ENCODE data around the gene SLC3A2.

Gene SLC3A2

GRCh38 chr11:62909107-62909894 is 28.6 kb downstream of the SLC3A2 start:
- FAIRE-seq (no peak), DNase-seq (ENCODE audit: low spot score) (peak; percentile 29)

- FAIRE-seq, result no peak
Measured at GRCh38 chr11:62910141-62910882, 29.6 kb downstream of the SLC3A2 start.

GRCh38 chr11:62911137-62912130 is 30.7 kb downstream of the SLC3A2 start:
- no peak for DNase-seq (ENCODE audit: low spot score)
- no peak for FAIRE-seq

More at GRCh38 chr11:62910141-62910882, 29.6 kb downstream of the SLC3A2 start:
- no peak for DNase-seq (ENCODE audit: low spot score)

- no peak for DNase-seq (ENCODE audit: low spot score)
- FAIRE-seq, result no peak
Measured at GRCh38 chr11:62912268-62912667, 31.6 kb downstream of the SLC3A2 start.

- DNase-seq (ENCODE audit: low spot score) (no peak), FAIRE-seq (no peak)
Measured at GRCh38 chr11:62914416-62914815, 33.7 kb downstream of the SLC3A2 start.

GRCh38 chr11:62917906-62918502 is 37.3 kb downstream of the SLC3A2 start:
- FAIRE-seq (no peak), DNase-seq (ENCODE audit: low spot score) (no peak)

GRCh38 chr11:62918531-62918930 is 37.8 kb downstream of the SLC3A2 start:
- no peak for FAIRE-seq
- DNase-seq (ENCODE audit: low spot score), result no peak

- DNase-seq (ENCODE audit: low spot score) (no peak), FAIRE-seq (no peak)
Measured at GRCh38 chr11:62919476-62919875, 38.8 kb downstream of the SLC3A2 start.

- FAIRE-seq, result no peak
- no peak for DNase-seq (ENCODE audit: low spot score)
Measured at GRCh38 chr11:62919898-62920640, 39.4 kb downstream of the SLC3A2 start.

- FAIRE-seq (no peak), DNase-seq (ENCODE audit: low spot score) (no peak)
Measured at GRCh38 chr11:62921201-62921572, 40.5 kb downstream of the SLC3A2 start, which contains the start of gene CHRM1. Gene CHRM1 (minus strand): TSS chr11:62921363. CDS start chr11:62911100, 10,263 bp downstream.

GRCh38 chr11:62921573-62922188 is 41.0 kb downstream of the SLC3A2 start:
- DNase-seq (ENCODE audit: low spot score) (no peak), FAIRE-seq (no peak)

- no peak for DNase-seq (ENCODE audit: low spot score)
- no peak for FAIRE-seq
Measured at GRCh38 chr11:62922189-62922589, 41.5 kb downstream of the SLC3A2 start.

- DNase-seq (ENCODE audit: low spot score) (no peak), FAIRE-seq (no peak)
Measured at GRCh38 chr11:62922653-62923431, 42.1 kb downstream of the SLC3A2 start.

- no peak for FAIRE-seq
- no peak for DNase-seq (ENCODE audit: low spot score)
Measured at GRCh38 chr11:62923601-62924411, 43.1 kb downstream of the SLC3A2 start.

GRCh38 chr11:62925308-62925707 is 44.6 kb downstream of the SLC3A2 start:
- DNase-seq (ENCODE audit: low spot score), result no peak
- no peak for FAIRE-seq

- DNase-seq (ENCODE audit: low spot score) (no peak), FAIRE-seq (no peak)
Measured at GRCh38 chr11:62925745-62926679, 45.3 kb downstream of the SLC3A2 start.
